Nephron progenitor cell (in vitro differentiated cells): Measurements from ENCODE around the gene BBS9.
"Not testable (repeated sequence)": the region's sequence is repeated elsewhere in the genome, so short reads cannot be mapped to it uniquely, and the experiment has no call there.

ENCODE experiments used
- DNase-seq: peaks from one replicate; pipeline ENCODE4 v3.0.0; 2021
- H3K27ac Mint-ChIP-seq: 2 replicates; pipeline ENCODE4 v1.8.0; 2021; ENCODE audit warnings: mild to moderate bottlenecking, moderate library complexity, mixed read lengths
- H3K27me3 Mint-ChIP-seq: 2 replicates; pipeline ENCODE4 v1.8.0; 2021; ENCODE audit warnings: mild to moderate bottlenecking, low read depth, mixed read lengths; ENCODE audit not compliant: poor library complexity
- H3K36me3 Mint-ChIP-seq: 2 replicates; pipeline ENCODE4 v1.8.0; 2021; ENCODE audit warnings: low read depth, mixed read lengths
- H3K4me1 Mint-ChIP-seq: 2 replicates; pipeline ENCODE4 v1.8.0; 2021; ENCODE audit warnings: mixed read lengths
- H3K4me3 Mint-ChIP-seq: 2 replicates; pipeline ENCODE4 v1.8.0; 2021; ENCODE audit warnings: mild to moderate bottlenecking, moderate library complexity, mixed read lengths
- H3K9me3 Mint-ChIP-seq: 2 replicates; pipeline ENCODE4 v1.8.0; 2021; ENCODE audit warnings: mild to moderate bottlenecking, moderate library complexity, mixed read lengths
- CTCF ChIP-seq: fragments of 200-600 bp; sonication (generic); IDR thresholded peaks from 2 replicates; pipeline ENCODE4 v1.5.0; 2021; ENCODE audit warnings: antibody characterized with exemption

The BBS9 gene

GRCh38 chr7:33091111-33091531 lies 38.2 kb upstream of the BBS9 start:
- Mint-ChIP-seq H3K27me3 (peaks cover 8% of the 10 kb centered on the region), H3K9me3 (peaks cover 3% of the 10 kb centered on the region), H3K36me3 (peaks cover 32% of the 10 kb centered on the region), H3K27ac (no peak overlapping the region), H3K4me1 (no peaks in the 10 kb centered on the region), H3K4me3 (no peak overlapping the region)
- no peak for DNase-seq
- no peak for TF ChIP-seq CTCF

GRCh38 chr7:33091641-33092191 lies 37.6 kb upstream of the BBS9 start:
- no peak overlapping the region for H3K27ac Mint-ChIP-seq
- no peak for DNase-seq
- H3K9me3 Mint-ChIP-seq = no peaks in the 10 kb centered on the region
- H3K36me3 Mint-ChIP-seq = peaks cover 38% of the 10 kb centered on the region
- H3K27me3 Mint-ChIP-seq = peaks cover 8% of the 10 kb centered on the region
- H3K4me1 Mint-ChIP-seq = no peaks in the 10 kb centered on the region
- H3K4me3 Mint-ChIP-seq = no peak overlapping the region
- TF ChIP-seq CTCF = no peak

- Mint-ChIP-seq H3K4me1 (no peaks in the 10 kb centered on the region), H3K27me3 (peaks cover 8% of the 10 kb centered on the region), H3K27ac (peak overlapping the region; percentile 11), H3K9me3 (no peaks in the 10 kb centered on the region), H3K36me3 (peaks cover 52% of the 10 kb centered on the region), H3K4me3 (no peak overlapping the region)
- no peak for DNase-seq
- TF ChIP-seq CTCF = no peak
Observed at GRCh38 chr7:33093266-33093665, 36.1 kb upstream of the BBS9 start.

- H3K4me1 Mint-ChIP-seq, DNase-seq, H3K4me3 Mint-ChIP-seq, H3K27ac Mint-ChIP-seq, H3K9me3 Mint-ChIP-seq, H3K27me3 Mint-ChIP-seq: not testable (repeated sequence)
- peaks cover 66% of the 10 kb centered on the region for H3K36me3 Mint-ChIP-seq
Observed at GRCh38 chr7:33094745-33095275, 34.6 kb upstream of the BBS9 start.

- DNase-seq = no peak
- no peak overlapping the region for H3K4me3 Mint-ChIP-seq
- no peaks in the 10 kb centered on the region for H3K4me1 Mint-ChIP-seq
- no peaks in the 10 kb centered on the region for H3K9me3 Mint-ChIP-seq
- TF ChIP-seq CTCF = no peak
- H3K27ac Mint-ChIP-seq = no peak overlapping the region
- H3K27me3 Mint-ChIP-seq = no peaks in the 10 kb centered on the region
- peaks cover 87% of the 10 kb centered on the region for H3K36me3 Mint-ChIP-seq
Observed at GRCh38 chr7:33099154-33099940, 30.0 kb upstream of the BBS9 start.

- no peaks in the 10 kb centered on the region for H3K27me3 Mint-ChIP-seq
- TF ChIP-seq CTCF = no peak
Observed at GRCh38 chr7:33100770-33101169, 28.6 kb upstream of the BBS9 start.

More at GRCh38 chr7:33100770-33101169, 28.6 kb upstream of the BBS9 start:
- Mint-ChIP-seq H3K27ac (no peak overlapping the region), H3K4me3 (no peak overlapping the region), H3K4me1 (peaks cover 12% of the 10 kb centered on the region), H3K36me3 (peaks cover 75% of the 10 kb centered on the region), H3K9me3 (no peaks in the 10 kb centered on the region)
- no peak for DNase-seq
